ENCODE results near the gene KAZN.

The KAZN gene

DNA sequence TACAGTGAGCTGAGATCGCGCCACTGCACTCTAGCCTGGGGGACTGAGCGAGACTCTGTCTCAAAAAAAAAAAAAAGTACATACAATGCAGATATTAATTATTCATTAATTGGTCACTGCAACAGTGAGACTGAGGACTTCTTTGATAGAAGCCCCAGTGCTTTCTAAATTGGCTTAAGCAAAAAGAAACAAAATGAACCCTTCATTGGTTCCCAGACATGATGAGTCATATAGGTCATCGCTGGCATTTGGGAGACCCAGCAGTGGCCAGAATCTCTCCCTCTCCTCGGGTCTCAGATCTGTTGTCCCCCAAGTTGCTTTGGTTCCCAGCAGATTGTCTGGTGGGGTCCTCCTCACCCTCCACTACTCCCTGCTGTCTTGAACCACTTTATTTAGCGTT is 144.9 kb downstream of the KAZN start:
- no peak for DNase-seq (ENCODE audit: low read depth)

DNA sequence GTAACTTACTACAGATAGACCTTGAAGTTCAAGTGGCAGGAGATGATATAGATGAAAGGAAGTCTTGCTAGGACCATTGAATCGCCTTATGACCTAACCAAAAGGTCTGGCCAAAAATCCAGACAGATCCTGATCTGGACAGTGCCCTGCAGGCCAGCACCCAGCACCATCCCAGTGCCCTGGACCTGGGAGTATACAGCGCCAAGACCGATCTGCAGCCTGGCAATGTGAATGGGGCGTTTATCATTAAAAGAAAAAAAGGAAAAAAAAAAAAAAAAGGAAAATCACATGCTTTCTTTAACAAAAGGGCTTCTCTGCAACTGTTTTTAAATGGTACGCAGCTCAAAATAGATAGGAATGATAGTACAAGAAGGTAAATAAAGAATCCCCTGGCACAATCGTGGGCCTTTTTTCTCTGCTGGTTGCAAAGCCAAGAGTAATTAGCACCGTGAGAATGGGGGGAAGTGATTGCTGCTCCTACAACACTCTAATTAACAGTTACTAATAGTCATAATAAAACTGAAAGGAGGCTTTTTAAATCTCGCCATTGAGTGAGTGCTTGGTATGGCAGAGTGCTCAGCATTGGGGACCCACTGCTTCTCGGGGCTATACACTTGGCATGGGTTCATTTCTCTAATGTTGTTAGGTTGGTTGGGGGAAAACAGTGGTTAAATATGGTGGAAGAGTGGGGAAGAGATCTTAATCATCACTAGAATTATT is 146.7 kb downstream of the KAZN start:
- no peak for DNase-seq (ENCODE audit: low read depth)

GRCh38 chr1:14745789-14746188 is 147.3 kb downstream of the KAZN start:
- no peak for DNase-seq (ENCODE audit: low read depth)

- DNase-seq (ENCODE audit: low read depth): no peak
Measured at GRCh38 chr1:14746393-14746792, 147.9 kb downstream of the KAZN start.

DNA sequence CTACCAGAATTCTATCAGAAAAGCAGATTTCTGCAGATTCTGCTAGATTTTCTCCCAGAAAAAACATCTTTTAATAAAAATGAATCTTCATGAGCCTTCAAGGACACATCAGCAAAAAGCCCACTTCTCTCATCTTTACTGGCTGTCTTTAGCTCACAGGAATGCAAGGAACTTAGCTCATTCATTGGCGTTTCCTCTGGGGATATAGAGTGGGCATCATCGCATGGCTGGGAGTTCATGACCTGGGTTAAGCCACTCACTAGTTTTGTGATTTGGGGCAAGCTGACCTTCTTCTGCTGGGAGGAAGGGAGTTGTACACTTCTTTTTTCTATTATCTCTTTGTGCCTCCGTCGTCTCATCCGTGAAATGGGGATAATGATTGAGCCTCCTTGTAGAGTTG is 149.7 kb downstream of the KAZN start:
- DNase-seq (ENCODE audit: low read depth): no peak

DNA sequence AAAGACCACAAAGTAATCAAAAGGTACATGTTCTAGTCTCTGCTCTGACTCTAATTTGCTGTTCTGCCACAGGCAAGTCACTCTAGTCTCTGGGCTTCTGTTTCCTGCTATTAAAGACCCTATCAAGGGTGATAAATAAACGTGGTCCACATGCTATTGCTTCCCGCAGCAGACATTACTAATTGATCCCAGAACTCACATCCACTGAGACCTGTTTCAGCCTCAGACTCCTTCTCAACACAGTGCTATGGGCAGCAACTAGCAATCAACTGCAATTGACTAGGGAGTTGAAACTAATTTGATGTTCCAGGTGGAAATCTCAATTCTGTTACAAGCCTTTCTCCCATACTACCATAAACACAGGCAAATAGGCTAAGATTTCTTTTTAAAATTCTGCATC is 150.5 kb downstream of the KAZN start:
- no peak for DNase-seq (ENCODE audit: low read depth)

DNA sequence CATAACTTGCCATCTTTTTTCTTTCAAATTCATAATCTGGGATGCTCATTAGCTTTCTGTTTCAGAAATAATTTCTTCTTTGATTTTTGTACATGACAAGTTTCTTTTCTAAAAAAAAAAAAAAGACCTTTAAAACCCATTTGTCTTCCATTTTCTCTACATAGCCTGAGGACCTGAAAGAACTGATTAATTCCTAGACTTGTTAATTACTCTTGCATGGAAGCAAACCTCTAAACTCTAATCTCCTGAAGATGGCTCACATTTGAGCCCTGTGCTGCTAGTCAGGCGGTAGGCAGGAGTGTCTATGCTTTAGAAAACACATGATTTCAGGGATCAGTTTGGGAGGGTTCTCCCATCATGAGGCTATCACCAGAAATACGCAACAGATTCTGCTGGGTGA is 152.0 kb downstream of the KAZN start:
- DNase-seq (ENCODE audit: low read depth): no peak

DNA sequence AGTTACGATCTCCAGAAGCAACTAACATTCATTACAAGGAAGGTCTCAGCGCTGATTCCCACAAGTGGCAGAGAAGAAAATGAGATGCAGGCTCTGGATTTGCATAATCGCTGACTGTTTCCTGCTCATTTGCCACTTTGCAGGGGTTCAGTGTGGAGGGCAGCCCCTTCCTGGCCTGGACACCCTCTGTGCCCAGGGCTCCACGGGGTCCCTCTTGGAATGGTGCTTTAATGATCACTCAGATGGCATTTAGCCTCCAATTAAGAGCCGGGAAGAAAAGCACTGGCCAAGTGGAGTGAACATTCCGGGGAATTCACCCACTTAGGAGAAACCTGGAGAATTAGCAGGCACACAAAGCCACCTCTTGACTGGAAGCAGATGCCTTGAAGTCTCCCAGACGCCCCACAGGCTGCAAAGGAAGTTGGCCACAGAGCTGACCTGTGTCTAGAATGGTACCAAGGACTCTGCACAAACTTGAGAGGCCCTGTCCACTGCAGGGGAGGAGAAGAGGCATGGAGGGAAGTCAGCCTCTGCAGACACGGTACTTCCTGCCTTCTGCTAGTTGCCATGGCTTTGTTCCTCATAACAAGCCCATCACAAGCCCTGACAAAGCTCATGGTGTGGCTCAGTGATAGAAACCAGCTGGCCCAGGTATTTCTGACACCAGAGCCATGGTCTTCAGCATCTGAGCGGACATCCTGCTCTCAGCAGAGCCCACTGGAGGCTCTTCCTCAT is 157.2 kb downstream of the KAZN start:
- no peak for DNase-seq (ENCODE audit: low read depth)

DNA sequence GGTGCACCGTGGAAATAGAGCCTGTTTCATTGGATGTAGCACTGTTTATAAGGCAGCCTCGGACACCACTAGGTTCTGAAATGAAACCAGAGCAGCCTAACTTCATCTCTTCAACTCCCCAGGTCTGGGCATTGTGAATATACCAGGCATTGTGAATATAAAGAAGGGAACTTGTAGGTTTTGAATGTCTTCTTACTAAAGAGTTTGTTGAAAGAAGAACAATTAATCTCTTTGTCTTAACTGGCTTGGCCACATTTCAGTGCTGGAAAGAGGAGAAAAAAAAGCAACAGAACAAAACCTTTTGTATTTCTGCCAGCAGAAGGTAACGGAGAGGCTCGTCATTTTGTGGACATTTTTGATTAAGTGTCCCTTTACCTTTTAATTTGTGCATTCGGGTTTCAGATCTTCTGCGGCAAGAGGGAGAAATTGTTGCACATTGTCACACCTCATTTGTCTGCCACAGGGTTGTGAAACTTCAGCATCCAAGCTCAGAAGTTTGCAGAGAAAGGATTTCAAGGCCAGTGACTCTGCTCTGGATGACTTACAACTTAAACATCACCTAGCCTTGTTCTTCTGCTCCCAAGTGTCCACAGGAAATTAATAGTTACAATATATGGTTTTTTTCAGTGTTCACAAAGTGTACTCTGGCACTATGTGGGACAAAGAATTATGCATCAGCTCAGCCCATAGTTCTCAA is 158.3 kb downstream of the KAZN start:
- DNase-seq (ENCODE audit: low read depth): no peak

GRCh38 chr1:14757286-14757625 is 158.8 kb downstream of the KAZN start:
- no peak for DNase-seq (ENCODE audit: low read depth)

DNA sequence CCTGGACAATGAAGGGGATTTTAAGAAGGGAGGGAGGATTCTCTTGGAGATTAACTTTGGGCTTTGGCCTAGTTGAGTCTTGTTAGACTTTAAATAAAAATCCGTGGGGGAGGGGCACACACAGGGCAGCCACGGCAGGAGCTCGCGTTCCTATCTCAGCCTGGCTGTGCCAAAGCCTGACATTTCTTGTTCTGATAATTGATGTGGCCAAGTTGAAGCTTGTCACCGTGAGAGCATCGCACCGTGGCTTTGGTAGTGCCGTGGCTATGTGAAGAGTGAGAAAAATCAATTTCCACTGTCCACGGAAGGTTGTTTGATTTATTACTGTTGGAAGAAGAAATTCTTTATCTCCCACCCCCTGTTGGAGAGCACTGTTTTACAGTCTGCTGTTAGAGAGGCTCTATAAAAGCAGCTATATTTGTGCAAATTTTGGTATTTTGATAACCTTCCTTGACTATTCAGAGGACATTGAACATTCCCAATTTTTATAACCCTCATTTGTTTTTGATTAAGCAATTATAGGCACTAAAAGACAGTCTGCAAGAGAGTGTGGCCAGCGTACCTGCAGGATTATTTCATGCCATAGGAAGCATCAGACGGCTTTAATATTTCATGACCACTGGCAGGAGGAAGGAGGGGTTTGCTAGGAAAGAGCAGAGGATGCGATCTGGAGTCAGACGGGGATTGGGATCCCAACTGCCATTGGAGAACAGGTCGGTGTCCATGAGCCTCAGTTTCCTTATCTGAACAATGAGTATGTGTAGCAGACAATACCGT is 160.7 kb downstream of the KAZN start:
- no peak for DNase-seq (ENCODE audit: low read depth)

- no peak for DNase-seq (ENCODE audit: low read depth)
Measured at GRCh38 chr1:14759843-14760242, 161.4 kb downstream of the KAZN start.

- DNase-seq (ENCODE audit: low read depth): no peak
Measured at GRCh38 chr1:14760780-14761179, 162.3 kb downstream of the KAZN start.

DNA sequence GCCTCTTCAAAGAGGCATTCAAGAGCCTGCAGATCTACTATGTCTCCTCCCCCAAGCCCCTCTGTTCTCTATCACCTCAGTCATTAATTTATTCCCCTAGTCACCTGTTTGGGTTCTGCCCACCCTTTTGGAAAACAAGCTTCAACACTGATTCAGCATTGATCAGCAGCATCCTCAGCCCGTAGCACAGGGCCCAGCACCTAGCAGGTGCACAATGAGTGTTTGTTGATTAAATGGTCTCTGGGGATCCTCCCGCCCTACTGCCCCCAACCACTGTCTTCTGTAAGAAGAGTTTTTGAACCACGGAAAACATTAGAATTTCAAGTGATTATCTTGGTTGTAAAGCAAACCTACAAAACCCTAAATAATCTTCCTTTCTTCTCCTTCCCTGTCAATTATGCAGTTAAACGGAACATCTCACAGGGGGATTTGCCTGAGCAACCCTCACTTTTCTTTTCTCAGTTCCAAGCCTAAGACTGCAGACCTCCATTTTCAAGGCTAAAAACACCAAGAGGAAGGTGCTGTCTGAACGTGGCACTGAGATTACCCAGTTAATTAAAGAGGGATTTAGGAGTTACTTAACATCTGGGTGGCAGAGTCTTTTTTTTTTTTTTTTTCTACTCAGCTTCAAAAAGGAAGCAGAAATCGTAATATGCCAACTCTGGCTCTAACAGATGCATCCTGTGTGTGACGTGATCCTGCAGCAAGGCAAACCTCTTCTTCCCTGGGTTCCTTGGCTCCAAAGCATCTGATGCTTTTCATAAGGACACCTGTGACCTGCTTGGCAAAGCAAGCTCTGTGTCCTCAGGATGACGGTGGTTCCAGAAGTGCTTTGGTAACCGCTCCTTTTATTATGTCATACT is 163.0 kb downstream of the KAZN start:
- DNase-seq (ENCODE audit: low read depth): no peak

DNA sequence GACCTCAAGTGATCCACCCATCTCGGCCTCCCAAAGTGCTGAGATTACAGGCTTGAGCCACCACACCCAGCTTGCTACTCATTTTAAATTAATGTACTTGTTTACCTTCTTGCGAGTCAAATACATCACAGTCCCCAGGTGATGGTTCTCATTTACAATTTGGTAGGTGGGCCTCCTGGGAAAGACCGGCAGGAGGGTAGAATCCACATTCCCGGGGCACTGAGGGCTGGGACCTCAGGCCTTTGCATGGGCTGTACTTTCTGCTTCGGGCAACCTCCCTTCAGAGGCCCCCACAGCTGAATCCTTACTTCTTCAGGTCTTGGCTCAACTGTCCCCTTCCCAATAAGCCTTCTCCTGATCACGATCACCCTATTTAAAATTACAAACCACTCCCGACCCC is 165.5 kb downstream of the KAZN start:
- no peak for DNase-seq (ENCODE audit: low read depth)

GRCh38 chr1:14765773-14766172 is 167.3 kb downstream of the KAZN start:
- no peak for DNase-seq (ENCODE audit: low read depth)

DNA sequence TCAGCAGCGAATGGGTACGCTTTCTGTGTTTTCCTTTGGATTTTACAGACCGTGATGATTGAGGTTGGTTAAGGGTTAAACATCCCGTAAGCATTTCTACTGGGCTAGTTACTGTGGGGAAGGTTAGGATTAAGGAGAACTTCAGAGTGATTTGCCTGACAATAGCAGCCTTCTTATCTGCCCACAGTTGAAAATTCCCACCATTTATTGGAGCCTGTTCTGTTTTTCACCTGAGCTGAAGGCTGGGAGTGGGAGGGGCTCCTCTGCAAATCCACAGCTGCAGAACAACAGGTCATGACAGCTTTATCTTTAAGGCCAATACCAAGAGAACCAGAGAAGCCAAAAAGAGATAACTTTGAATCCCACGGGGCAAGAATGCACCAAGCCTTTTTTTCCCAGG is 168.6 kb downstream of the KAZN start:
- DNase-seq (ENCODE audit: low read depth): no peak

DNA sequence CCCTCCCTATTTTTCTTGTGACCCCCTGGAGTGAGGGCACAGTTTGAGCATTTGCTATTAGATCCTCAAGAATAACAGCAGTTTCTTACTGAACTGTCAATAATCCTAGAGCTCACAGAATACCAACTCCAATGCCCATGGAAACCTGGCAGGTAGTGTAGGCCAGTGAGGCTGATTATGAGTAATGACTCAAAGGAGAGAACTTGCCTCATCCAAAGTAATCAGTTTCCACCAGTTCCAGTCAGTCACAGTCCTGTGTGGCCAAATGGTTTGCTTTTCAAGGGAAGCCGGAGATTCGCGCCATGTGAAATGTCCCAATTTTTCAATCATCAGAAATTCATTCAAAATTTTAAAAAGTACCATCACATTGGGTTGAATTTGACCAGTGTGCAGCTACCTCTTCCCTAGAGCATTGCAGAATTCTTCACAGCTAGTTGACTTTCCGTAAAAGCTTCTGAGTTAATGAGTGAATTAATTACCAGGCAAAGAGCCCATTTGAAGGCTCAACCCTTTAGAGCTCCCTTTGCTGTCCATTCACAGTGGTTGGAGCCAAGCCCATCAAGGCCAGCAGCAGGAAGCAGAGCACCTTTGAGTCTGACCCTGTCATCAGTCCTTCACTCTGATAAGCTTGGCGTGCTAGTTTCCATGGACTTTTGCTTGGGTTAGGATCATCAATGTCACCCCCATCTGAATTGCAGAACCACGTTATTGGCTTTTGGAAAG is 170.3 kb downstream of the KAZN start:
- DNase-seq (ENCODE audit: low read depth): no peak

DNA sequence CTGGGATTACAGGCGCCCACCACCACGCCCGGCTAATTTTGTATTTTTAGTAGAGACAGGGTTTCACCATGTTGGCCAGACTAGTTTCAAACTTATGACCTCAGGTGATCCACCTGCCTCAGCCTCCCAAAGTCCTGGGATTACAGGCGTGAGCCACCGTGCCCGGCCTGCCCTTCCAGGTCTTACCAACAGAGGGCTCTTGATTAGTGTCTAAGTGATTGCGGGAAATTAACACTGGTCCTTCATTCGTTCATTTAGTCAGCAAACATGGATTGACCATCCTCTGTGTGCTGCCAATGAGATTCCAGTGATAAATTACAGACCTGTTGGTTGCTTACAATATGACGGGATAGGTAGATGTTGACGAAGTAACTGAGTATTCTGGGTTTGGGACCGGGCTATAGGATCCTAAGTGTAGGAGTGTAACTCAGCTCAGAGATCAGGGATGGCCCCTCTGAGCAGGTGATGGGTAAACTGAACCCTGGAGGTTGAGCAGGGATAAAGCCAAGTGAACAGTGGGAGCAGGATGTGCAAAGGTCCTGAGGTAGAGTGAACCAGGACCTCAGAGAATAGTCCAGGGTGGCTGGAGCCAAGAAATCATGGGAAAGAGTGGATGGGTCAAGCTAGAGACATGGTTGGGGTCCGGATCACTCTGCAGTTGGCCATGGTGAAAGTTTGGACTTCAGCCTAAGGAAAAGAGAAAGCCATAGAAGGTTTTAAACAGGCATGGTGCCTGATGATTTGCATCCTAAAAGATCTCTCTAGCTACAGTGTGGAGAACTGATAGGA is 171.2 kb downstream of the KAZN start:
- no peak for DNase-seq (ENCODE audit: low read depth)

GRCh38 chr1:14773396-14774025 is 175.0 kb downstream of the KAZN start:
- DNase-seq (ENCODE audit: low read depth): no peak

Measured in stimulated activated CD8-positive, alpha-beta memory T cell treated with anti-CD3 and anti-CD28 coated beads, Interleukin-12 subunit alpha, Interleukin-12 subunit beta, amount 100 ng/mL, for 4 hours (primary cell).